Inferior parietal cortex (tissue), 1 donor: Measurements from ENCODE around the gene LTC4S.
"Not testable (repeated sequence)": the region's sequence is repeated elsewhere in the genome, so short reads cannot be mapped to it uniquely, and the experiment has no call there.

ENCODE experiments used
- DNase-seq: peaks from one replicate; pipeline ENCODE4 v3.0.0-alpha.2; 2016; ENCODE audit errors: extremely low spot score

LTC4S gene

DNA sequence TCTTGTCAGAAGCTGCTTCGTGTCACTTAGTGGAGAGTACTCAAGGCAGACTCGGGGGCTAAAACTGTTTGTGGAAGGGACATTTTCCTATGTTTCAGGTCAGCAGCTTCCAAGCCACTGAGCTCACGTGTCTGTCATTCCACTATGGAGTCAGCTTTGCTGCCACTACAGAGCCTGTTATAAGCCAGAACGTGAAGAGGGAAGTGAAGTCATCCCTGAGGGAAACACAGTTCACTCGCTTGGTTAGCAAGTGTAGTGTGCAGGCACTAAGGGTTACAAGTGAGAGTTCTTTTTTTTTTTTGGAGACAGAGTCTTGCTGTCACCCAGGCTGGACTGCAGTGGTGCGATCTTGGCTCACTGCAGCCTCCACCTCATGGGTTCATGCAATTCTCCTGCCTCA lies 24.5 kb upstream of the LTC4S start:
- DNase-seq, result no peak

DNA sequence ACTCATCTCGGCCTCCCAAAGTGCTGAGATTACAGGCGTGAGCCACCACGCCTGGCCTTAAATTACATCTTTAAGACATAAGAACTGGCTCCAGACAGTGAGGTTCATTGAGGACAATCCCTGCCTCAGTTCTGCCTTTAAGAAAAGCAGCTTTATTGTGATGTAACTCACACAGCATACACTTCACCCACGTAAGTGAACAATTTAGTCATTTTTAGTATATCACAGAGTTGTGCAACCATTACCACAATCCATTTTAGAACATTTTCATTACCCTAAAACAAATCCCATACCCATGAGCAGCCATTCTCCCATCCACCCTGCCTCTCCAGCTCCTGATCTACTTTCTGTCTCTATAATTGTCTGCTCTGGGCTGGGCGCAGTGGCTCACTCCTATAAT lies 24.0 kb upstream of the LTC4S start:
- DNase-seq, result no peak

DNA sequence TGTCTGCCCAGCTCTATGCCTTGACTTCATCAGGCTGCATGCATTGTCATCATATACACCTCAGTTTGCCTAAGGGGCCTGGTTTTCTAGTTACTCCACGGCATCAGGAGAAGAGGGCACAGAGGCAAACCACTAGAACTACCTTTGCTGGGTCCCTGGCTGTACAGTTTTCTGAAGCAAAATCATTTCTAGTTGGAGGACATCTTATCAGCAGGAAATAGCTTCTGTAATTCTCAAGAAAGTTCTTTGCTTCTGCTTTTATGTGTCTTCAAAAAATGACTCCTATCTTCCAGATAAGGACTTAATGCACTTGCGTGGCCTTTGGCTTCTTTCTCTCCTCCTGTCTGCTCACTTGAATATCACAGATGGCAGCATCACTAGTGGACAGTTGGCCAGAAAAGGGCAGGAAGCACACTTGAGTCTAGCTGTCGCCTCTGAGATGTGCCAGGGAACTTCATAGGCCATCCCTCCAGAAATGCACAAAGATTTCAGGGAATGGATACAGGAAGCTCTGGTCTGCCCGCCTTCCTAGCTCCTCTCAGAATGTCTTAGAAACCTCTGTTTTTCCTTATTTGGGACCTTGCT lies 22.4 kb upstream of the LTC4S start:
- no peak for DNase-seq

DNA sequence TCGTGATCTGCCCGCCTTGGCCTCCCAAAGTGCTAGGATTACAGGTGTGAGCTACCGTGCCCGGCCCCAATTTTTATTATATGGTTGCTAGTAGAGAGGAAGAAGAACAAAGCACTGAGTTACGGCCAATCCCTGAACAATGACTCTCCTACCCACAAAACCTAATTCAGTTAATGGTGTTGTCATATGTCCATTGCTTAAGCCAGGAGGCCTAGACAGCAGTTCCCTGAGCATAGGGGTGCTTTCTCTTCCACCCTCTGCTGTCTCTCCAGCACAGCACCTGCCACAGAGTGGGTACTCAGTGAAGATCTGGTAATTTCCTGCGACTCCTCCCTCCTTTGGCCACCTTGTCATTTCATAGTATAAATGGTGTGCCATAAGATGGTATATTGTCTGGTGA lies 21.4 kb upstream of the LTC4S start:
- no peak for DNase-seq

DNA sequence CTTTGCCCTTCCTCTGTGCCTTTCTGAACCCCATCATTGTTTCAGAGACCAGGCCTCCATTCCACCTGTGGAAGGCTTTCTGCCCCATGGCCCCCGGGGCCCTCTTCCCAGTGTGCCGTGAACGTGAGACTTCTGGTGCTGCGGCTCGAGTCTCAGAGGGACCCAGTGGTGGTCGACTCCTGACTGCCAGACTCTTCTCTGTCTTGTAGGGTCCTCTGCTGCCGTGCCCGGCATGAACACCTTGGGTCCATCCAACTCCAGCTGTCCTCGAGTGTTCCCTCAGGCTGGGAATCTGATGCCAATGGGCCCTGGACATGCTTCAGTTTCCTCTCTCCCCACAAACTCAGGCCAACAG lies 20.1 kb upstream of the LTC4S start:
- DNase-seq, result no peak

DNA sequence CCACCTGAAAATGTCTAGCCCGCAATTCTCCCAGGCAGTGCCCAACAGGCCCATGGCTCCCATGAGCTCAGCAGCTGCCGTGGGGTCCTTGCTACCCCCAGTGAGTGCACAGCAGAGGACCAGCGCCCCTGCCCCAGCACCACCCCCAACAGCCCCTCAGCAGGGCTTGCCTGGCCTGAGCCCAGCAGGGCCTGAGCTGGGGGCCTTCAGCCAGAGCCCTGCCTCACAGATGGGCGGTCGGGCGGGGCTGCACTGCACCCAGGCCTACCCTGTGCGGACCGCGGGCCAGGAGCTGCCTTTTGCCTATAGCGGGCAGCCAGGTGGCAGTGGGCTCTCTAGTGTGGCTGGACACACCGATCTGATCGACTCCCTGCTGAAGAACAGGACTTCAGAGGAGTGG lies 19.3 kb upstream of the LTC4S start:
- no peak for DNase-seq

DNA sequence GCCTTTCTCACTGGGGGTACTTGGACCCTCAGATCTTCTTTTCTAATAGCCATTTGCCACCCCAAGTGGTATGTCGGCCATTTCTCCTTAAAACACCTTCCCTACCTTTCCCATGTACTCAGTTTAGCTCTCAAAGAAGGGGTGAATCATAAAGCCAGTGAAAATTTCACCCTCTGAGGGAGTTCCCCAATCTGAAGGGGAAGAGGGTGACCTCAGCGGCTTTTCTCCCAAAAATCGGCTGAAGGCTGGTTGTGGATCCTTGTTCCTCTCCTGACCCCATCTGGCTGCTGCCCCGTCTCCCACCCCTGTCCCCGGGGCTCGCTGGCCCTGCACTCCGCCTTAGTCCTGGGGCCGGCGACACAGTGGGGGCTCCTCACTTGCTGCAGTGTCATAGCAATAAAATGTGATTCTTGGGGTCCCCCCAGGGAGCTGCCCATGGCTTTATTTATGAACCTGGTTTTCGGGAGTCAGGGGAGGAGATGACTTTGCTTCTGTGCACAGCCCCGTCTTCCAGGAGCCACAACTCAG lies 17.3 kb upstream of the LTC4S start:
- no peak for DNase-seq

DNA sequence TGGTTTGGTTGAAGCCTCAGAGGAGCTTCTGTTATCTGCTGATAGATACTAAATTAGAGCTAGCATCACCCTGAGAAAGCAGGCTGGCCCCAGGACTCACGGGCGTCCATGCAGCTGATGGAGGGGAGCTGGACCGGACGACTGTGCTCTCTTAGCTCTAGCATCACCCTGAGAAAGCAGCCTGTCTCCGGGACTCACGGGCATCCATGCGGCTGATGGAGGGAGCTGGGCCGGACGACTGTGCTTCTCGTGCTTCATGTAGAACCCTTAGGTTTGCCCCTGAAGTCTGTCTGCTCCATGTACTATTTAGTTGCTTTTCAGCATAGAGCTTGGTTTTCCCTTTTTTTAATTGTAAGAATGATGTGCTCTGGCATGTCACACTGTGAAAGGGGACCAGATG lies 16.3 kb upstream of the LTC4S start:
- DNase-seq, result no peak

DNA sequence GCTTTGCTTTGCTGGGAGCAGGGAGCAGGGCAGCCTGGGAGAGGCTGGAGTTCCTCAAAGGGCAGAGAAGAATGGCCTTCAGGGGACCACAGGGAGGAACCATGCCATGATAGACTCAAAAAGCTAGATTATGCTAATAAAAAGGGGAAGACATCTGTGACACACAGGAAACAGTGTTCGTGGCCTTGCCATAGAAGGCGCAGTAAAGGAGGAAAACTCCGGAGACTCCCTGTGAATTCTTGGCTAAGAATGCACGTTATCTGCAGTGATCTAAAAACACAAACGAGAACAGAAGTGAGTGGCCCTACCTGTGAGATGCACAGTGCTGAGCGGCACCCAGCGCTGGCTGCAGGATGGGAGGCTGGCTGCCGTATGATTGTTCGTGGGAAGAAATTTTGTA lies 15.9 kb upstream of the LTC4S start:
- no peak for DNase-seq

DNA sequence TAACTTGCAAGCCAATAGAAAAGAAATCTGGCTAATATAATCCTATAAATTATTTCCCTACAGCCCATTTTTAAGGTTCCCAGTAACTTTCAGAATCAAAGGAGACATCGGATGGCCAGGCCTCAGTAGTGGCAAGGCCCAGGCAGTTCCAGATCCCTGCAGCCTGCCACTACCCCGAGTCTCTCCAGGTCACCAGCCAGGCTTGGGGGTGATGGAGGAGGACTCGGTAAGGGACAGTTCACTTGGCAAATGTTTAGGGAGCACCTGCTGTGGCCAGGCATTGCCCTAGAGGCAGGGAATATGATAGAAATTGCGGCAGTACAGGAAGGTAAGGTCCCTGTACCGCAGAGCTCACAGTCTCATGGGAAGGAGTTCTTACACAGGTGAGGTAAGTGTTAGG lies 15.2 kb upstream of the LTC4S start:
- DNase-seq, result no peak

DNA sequence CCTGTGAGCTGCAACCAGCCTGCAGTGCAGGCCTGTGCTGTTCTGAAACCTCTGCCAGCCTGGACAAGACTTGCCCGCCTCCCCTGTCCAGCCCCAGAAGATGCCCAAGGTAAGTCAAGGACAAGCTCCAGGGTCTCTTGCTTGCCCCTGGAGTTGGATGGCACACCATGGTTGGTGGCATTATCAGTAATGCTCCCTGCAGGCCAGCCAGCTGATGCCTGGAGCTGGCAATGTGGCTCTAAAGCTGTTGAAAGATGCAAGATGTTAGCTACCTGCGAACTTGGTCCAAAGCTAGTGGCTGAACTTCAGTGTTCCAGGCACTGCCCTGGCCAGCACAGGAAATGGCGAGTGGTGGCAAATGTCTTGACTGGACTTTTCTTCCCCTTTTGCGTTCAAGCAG lies 14.0 kb upstream of the LTC4S start:
- DNase-seq, result no peak

DNA sequence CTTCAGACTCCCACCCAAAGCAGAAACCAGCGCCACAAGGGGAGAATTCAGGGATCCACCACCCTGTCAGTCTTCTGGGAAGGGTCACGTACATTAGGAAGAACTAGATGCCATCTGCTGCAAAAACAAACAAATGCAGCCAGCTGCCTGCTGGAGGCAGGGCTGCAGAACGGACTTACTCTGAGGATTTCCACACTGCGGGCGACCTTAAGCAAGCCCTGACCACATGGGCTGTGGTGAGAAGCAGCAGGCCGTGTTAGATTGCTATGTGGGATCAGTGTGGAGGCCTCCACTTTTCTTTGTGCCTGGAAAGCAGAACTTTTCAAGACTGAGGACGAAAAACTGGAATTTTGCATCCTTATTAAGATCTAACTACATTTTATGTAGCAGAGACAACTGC lies 13.4 kb upstream of the LTC4S start:
- DNase-seq, result no peak

DNA sequence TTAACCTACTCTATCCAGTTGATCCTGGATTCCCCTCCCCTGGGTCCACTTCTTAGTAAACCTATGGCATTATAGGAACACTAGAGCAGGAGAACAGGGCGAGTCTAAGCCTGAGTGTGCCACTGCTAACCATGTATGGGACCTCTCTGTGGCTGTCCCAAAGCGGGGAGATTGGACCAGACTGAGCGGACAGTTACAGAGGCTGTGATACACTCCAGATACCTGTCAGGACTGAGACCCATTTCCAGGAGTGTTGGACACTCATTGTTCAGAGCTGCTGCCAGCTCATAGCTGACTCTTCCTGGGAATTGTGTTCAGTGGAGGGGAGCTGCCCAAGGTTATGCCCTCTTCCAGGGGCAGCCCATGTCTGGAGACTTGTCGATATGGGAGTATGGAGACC lies 11.9 kb upstream of the LTC4S start:
- no peak for DNase-seq

DNA sequence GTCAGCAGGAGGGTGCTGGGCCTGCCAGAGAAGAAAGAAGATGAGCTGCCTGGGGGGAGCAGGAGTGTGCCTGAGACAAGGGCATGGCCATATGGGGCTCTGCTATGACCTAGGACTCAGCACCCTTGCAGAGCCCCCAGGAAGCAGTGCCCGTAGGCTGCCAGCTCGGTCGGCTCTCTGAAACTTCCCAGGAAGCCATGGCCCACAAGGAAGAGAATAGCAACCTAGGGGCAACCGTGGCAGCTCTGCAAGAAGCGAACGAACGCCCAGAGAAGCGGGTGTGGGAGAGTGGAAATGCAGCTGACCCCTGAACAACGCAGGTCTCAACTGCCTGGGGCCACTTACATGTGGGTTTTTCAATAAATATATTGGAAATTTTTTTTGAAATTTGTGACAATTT lies 10.7 kb upstream of the LTC4S start:
- no peak for DNase-seq

DNA sequence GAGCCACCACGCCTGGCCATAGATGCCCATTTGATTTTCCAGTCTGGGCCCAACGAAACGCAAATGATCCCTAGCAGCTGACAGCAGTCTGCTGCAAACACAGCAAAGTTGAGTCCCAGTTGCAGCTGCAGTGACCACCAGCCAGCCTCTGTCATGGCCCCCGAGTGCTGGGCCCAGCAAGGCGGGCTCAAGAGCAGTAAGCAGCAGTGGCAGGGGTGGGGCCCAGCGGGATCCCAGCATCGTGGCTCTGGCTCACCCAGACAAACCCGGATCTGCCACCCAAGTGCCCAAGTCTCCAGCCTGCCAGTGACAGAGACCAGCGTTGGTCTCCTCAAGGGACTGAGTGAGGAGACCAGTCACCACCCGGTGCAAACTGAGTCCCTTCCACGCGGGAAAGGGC lies 6.9 kb upstream of the LTC4S start:
- DNase-seq, result no peak

DNA sequence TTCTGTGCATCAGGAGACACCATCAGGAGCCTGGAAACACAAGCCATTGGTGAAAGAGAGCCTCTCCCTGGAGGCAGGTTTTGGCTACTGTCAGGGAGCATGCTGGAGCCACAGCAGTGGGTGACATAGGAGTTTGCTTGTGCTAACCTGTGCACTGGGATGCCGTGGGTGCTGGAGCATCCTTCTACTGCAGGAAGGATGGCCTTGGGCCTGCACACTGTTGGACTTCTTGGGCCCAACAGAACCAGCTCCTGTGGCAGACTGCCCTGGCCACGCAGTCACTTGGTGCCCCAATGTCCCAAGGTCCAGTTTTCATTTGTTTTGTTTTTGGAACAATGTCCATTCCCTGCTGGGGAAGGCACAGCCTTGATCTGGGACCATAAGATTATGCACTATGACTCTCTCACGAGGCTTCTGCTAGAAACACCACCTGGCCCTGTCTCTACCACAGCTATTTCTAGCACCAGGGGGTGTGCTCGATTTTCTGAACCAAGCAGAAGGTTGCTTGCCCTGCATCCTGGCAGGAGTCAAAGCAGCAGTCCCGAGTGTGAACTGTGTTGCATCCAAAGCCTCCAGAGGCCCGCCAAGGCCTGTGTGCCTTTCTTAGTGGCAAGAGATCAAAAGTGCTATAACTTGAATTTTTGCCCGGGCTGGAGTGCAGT lies 5.5 kb upstream of the LTC4S start:
- DNase-seq, result no peak

DNA sequence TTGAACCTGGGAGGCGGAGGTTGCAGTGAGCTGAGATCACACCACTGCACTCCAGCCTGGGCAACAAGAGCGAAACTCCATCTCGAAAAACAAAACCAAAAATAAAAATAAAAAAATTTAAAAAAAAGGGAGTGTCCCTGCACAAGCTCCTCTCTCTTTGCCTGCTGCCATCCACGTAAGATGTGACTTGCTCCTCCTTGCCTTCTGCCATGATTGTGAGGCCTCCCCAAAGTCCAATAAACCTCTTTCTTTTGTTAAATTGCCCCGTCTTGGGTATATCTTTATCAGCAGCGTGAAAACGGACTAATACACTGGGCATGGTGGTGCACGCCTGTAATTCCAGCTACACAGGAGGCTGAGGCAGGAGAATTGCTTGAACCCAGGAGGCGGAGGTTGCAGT lies 4.5 kb upstream of the LTC4S start:
- not testable (repeated sequence) for DNase-seq

DNA sequence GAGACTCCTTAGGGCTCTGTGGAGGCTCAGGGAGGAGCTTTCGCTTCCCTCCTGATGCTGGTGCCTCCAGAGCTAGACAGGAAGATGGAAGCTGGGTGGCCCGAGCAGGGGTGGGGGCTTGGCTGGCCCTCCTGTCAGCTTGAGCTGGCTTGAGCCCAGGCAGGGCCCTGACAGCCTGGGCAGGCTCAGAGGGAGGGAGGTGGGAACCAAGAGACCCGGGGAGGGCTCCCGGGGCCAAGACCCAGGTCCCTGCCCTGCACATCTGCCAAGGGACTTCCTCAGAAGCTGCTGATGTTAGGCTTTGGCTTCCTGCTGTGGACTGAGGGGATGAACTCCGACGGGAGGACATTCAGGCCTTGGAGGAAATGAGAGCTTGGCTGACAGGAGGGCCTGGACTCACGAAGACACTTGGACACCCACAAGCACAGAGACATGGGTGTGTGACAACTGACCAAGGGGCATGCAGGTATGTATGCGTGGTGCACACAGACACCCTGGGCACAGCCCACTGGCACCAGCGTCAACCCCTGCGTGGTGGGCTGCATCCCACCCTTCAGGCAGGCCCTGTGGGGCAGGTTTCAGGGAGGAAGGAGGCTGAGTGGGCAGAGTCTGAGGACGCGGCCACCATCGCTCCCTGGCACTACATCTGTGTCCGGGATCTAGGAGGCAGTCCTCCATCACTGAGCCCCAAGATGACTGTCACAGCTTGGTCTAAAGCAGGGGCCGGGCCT lies 1.7 kb upstream of the LTC4S start:
- no peak for DNase-seq

DNA sequence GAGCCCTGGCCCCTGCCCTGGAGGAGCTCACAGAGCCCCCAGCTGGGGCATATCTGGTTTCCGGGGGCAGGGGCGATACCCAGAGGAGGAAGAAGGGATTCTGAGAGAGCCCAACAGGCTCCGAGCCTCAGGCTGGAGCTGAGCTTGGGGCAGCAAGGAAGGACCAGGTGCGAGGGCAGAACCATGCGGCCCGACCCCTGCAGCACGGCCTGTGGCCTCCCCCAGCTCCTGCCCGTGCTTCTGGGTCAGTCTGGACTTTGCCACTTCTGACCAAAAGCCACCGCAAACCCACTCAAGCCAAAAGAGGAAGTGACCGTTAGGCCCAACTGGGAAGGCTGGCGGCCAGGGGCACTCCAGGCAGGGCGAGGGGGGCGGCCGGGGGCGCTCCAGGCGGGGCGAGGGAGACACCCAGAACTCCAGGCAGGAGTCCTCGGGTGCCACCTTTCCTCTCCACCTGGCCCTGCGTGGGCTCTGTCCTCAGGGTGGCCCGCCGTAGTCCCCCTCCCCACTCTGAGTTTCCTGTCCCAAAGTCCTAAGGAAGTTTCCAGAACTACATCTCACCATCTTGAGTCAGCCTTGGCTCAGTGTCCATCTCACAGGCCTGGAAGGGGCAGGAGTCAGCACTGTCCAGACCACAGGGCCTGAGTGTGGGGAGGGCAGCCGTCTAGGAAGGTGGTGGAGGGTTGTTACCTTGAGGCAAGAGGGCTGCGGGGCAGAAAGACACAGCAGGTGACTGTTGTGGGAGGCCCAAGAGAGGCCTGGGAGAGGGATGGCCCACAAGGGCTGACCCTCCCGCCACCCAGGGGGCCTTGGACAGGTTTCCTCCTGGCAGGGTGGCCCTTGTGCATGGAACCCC lies 946 bp upstream of the LTC4S start:
- no peak for DNase-seq

DNA sequence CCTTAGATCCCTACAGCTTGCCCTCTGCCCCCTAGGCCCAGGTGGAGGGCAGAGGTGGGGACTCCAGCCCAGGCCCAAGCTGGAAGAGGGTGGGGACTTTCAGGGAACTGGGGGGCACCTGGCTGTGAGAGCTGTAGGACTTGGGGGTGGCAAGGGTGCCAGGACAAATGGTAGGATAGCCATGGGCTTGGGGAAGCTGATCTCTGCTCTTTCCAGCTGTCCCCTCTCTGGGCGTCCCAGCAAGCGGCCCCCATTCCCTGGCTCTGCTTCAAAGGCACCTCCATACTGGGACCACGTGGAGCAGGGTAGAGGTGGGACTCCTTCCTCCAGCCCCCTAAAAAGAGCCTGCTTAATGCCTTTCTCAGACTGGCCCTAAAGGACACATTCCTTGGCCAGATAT lies 385 bp downstream of the LTC4S start:
- DNase-seq, result no peak

DNA sequence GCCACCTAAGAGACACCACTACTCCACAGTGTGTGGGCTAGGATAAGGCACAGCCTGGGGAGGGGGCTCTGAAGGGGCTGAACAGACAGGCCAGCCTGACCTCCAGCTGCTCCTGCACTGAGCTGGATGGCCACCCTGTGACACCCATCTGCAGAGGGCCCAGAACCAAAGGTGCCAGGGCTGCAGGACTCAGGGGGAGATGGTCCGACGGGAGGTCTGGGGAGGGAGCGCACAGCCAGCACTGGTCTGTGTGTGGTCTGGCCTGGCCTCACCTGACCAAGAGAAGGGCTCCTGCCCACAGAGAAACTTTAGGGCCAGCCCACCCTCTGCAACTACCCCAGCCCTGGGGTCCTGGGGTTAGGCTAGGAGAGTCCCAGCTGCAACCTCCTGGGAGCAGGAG lies 789 bp downstream of the LTC4S start:
- DNase-seq, result no peak
